IPS-20b (cell line): Measurements from ENCODE around the gene KDM5C.
A peak's percentile ranks its signal among the peaks of the same experiment; 100 is the strongest.

Source experiments
- H3K27ac ChIP-seq: one replicate; pipeline ENCODE4 v1.5.1; 2013; ENCODE audit warnings: low read length
- H3K27me3 ChIP-seq: 2 replicates; pipeline ENCODE4 v1.6.1; 2013; ENCODE audit warnings: mild to moderate bottlenecking, low read length, inconsistent platforms; ENCODE audit not compliant: insufficient read depth
- H3K36me3 ChIP-seq: 2 replicates; pipeline ENCODE4 v1.6.1; 2013; ENCODE audit warnings: low read depth, mild to moderate bottlenecking, inconsistent platforms, low read length, moderate library complexity; ENCODE audit not compliant: insufficient read depth
- H3K4me1 ChIP-seq: 2 replicates; pipeline ENCODE4 v1.6.1; 2013; ENCODE audit warnings: mild to moderate bottlenecking, control low read depth, inconsistent platforms, low read length, moderate library complexity; ENCODE audit not compliant: insufficient read depth
- H3K4me3 ChIP-seq: 2 replicates; pipeline ENCODE4 v1.5.1; 2013; ENCODE audit warnings: mild to moderate bottlenecking, low read length, inconsistent platforms
- H3K9ac ChIP-seq: 2 replicates; pipeline ENCODE4 v1.6.1; 2013; ENCODE audit warnings: low read depth, mild to moderate bottlenecking, inconsistent platforms, low read length, moderate library complexity
- H3K9me3 ChIP-seq: 2 replicates; pipeline ENCODE4 v1.6.1; 2013; ENCODE audit warnings: mild to moderate bottlenecking, low read depth, low read length, inconsistent platforms; ENCODE audit not compliant: insufficient read depth

Gene KDM5C

DNA sequence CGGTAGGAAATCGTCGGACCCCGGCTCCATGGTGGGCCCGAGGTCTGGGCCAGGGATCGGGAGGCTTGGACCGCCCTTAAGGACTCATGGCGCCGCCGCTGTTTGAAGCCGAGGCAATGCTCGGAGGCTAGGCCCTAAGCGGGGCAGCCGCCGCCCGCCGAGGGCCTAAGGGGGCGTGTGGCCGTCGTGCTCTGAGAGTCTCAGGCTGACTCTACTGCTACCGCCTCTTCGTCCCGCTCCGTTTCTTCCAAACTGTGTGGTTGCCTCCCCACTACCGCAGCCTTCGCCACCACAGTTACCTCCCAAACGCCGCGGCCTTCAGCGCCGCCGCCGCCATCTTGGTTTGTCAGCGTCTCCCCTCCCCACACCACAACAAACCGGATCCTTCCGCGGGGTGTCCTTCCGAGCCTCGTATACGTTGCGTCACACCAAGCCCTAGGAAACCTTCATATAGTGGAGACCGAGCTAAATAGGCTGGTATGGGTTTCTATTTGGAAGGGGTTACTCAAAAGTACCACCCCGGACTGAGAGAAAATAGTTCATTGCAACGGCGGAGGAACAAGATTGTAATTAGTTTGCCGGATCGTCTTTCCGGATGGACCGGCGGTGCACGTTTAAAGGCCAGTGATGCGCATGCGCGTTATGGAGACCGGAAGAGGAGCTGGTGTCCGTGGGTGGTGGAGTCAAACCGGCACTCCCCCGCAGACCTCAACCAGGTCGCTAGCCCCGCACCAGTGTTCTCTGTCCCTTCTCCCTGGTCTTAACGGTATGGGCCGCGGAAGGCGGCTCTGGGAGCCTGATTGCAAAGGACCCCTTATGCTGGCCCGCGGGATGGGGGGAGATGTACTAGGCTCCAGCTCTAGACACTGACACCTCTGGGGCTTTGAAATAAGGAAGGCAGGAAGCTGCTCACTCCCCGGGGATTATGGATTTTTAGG is at the start of gene KDM5C:
Gene KDM5C, minus strand, starts transcription at position 348 of the 938 bp plus-strand sequence. Its CDS starts 318 bp downstream, at position 30.
- Histone ChIP-seq H3K9me3 (no peaks in the 10 kb centered on the region), H3K36me3 (peaks cover 13% of the 10 kb centered on the region), H3K27ac (peak within 1 kb of the TSS; percentile 99), H3K27me3 (no peaks in the 10 kb centered on the region), H3K4me1 (peaks cover 14% of the 10 kb centered on the region), H3K4me3 (peak within 1 kb of the TSS; percentile 91), H3K9ac (peak within 1 kb of the TSS; percentile 98)

DNA sequence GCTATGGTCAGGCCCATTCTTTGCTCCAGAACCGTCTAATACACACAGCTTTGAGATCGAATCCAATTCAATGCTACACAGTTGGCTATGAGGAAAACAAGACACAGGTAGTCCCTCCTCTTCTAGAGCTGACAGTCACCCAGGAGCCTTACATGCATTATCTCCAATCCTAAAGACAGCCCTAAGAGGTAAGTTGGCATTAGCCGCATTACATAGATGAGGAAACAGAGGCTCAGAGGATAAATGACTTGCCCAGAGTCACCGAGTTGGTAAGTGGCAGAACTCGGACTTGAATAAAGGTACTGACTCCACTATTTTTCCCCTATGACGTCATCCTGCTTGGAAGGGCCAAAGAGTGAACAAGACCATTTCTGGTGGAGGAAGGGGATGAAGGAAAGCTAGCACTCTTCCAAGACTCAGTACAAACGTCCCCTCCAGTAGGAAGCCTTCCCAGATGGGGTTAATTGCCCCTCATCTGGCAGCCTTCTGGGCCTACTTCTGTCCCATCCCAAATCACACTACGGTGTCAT is 47.9 kb upstream of the KDM5C start:
- Histone ChIP-seq H3K4me3 (no peak overlapping the region), H3K27ac (no peak overlapping the region), H3K36me3 (no peaks in the 10 kb centered on the region), H3K9ac (no peak overlapping the region), H3K9me3 (no peaks in the 10 kb centered on the region), H3K27me3 (no peaks in the 10 kb centered on the region), H3K4me1 (no peaks in the 10 kb centered on the region; the same call in 1 of the 2 replicates)

DNA sequence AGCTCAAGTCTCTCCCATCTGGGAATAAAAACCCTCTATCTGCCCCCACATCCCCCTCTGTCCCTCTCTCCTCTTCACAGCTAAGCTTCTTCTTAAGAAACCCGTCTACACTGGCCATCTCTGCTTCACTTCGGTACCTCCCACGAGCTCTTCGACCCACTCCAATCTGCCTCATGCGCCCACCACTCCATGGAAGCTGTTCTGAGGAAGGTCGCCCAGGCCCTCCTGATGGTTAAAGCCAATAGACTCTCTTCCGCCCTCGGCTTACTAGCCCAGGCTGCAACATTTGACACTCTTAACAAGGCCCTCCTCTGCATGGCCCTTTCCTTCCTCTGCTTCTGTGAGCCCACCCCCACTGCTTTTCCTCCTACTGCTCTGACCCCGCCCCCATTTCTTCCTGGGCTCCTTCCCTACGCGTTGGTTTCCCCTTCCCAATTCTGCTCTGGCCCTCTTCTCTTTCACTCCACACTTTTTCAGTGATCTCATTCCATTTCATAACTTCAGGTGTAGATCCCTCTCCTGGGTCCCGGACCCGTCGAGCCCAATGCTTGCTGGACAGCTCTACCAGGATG is 44.6 kb upstream of the KDM5C start:
- Histone ChIP-seq H3K9ac (no peak overlapping the region), H3K36me3 (no peaks in the 10 kb centered on the region), H3K27me3 (no peaks in the 10 kb centered on the region), H3K4me3 (no peak overlapping the region), H3K4me1 (no peaks in the 10 kb centered on the region; the same call in 1 of the 2 replicates), H3K27ac (no peak overlapping the region), H3K9me3 (no peaks in the 10 kb centered on the region)

DNA sequence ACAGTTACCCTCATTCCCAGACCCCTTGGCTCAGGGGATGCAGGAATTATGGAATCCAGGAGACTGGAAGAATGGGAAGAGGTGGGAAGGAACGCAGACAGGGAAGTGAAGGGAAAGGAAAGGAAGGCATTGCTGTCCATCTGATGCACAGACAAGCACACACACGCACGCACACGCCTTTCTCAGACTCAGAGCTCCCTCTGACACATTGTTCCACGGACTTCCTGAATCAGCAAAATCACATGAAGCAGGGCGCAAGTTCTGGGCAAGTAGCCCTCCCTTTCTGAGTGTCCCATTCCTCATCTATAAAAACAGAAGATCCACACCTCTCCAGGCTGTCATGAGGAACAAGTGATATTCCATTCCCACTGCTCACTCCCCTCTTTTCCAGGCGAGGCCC is 43.2 kb upstream of the KDM5C start:
- no peak overlapping the region for H3K27ac ChIP-seq
- H3K4me3 ChIP-seq = no peak overlapping the region
- H3K27me3 ChIP-seq = no peaks in the 10 kb centered on the region
- H3K36me3 ChIP-seq = no peaks in the 10 kb centered on the region
- no peaks in the 10 kb centered on the region; the same call in none of the 2 replicates for H3K4me1 ChIP-seq
- H3K9ac ChIP-seq = no peak overlapping the region
- no peaks in the 10 kb centered on the region for H3K9me3 ChIP-seq

DNA sequence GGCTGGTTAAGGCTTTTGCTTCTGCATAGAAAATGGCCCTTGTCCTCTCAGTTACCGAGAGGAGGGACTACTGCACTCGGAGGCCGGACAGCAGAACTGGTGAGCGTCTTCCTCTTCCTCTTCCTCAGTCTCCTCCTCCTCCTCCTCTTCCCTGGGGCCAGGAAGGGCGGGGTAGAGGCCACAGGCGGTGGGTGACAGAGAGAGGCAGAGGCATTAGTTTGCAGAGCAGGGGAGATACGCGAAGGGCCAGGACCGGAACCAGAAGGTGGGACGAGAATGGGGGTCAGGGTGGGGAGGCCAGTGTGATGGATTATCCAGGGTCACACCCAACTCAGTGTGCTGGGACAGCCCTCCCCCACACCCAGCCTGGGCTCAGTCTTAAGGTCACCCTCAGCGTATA is 41.9 kb upstream of the KDM5C start:
- Histone ChIP-seq H3K27ac (no peak overlapping the region), H3K9me3 (no peaks in the 10 kb centered on the region), H3K4me1 (no peaks in the 10 kb centered on the region; the same call in none of the 2 replicates), H3K27me3 (no peaks in the 10 kb centered on the region), H3K4me3 (no peak overlapping the region), H3K36me3 (no peaks in the 10 kb centered on the region), H3K9ac (no peak overlapping the region)

DNA sequence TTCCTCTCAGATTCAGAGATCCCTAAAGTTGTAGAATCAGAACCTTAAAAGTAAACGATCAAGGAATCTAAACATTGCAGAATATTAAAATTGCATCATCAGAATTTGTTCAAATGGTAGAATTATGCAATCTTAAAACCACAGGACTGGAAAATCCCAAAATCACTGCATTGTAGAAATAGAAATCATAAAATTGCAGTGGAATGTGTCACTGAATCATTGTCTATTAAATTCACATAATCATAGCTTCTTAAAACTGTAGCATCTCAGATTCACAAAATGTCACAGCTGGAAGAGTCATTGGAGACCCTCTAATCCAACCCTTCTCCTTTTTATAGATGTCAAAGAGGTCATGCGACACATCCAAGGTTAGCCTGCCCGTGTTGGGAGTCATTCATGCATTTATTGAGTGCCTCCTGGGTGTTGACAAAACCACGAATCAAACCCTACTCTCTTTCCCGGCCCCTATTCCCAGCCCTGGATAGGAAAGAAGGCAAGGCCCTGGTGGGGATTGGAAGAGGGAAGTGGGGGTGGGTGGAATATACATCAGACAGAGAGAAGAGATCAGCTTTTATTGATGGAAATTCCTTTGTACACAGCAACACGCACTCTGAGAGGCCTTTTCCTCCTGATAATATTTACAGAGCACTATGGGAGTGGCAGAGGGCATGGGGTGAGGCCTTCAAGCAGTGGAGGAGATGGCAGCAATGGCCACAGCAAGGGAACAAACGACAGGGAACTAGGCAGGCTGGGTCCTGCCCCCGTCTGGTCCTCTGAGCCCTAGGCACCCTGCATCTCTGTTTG is 41.0 kb upstream of the KDM5C start:
- H3K4me3 ChIP-seq = no peak overlapping the region

DNA sequence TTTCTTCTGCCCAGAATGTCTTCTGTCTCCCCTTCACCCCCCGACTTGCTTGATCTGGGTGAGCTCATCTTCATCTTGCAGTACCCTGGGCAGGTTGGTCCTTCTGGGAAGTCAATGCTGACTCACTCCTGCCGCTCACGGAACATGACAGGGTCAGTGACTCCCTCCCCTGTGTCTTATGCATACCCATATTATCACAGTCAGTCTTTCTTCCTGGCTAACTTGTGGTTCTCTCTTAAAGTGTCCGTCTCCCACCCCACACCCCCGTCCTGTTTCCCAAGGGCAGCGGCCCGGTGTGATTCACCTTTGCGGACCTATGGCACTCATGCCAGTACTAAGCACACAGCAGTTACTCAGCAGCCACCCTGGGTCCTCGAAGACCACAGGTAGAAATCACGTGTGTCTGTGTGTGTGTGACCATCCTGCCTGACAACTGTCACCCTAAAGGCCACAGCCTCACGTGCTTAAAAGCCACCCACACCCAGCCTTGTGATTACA is 38.6 kb upstream of the KDM5C start:
- Histone ChIP-seq H3K9ac (no peak overlapping the region), H3K4me3 (no peak overlapping the region), H3K27me3 (no peaks in the 10 kb centered on the region), H3K27ac (no peak overlapping the region), H3K4me1 (no peaks in the 10 kb centered on the region; the same call in 1 of the 2 replicates), H3K9me3 (no peaks in the 10 kb centered on the region), H3K36me3 (no peaks in the 10 kb centered on the region)

More for the DNA sequence above, 41.0 kb upstream of the KDM5C start:
- Histone ChIP-seq H3K9me3 (no peaks in the 10 kb centered on the region), H3K27me3 (no peaks in the 10 kb centered on the region), H3K9ac (no peak overlapping the region), H3K4me1 (no peaks in the 10 kb centered on the region; the same call in none of the 2 replicates), H3K27ac (no peak overlapping the region), H3K36me3 (no peaks in the 10 kb centered on the region)

DNA sequence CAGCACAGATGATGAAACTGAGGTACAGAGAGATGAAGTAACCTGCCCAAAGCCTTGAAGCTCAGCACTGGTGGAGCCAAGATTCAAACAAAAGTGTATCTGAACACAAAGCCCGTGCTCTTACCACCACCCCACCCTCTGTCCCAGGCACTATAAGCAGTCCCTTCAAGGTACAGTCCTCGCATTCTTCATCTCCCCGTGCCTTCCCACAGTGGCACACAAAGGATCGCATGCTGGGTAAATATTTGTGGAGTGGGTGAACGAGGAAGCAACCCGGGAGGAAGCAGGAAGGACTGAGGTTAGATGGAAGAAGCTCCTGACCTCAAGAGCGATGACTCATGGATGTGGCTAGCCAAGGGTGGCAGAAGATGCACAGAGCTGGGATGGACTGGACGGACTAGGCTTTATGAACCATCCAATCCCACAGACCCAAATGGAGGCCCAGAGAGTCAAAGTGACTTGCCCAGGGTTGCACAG is 37.9 kb upstream of the KDM5C start:
- H3K9ac ChIP-seq = no peak overlapping the region
- H3K27ac ChIP-seq = no peak overlapping the region
- no peaks in the 10 kb centered on the region; the same call in 1 of the 2 replicates for H3K4me1 ChIP-seq
- no peak overlapping the region for H3K4me3 ChIP-seq
- H3K36me3 ChIP-seq = no peaks in the 10 kb centered on the region
- no peaks in the 10 kb centered on the region for H3K27me3 ChIP-seq
- H3K9me3 ChIP-seq = no peaks in the 10 kb centered on the region

DNA sequence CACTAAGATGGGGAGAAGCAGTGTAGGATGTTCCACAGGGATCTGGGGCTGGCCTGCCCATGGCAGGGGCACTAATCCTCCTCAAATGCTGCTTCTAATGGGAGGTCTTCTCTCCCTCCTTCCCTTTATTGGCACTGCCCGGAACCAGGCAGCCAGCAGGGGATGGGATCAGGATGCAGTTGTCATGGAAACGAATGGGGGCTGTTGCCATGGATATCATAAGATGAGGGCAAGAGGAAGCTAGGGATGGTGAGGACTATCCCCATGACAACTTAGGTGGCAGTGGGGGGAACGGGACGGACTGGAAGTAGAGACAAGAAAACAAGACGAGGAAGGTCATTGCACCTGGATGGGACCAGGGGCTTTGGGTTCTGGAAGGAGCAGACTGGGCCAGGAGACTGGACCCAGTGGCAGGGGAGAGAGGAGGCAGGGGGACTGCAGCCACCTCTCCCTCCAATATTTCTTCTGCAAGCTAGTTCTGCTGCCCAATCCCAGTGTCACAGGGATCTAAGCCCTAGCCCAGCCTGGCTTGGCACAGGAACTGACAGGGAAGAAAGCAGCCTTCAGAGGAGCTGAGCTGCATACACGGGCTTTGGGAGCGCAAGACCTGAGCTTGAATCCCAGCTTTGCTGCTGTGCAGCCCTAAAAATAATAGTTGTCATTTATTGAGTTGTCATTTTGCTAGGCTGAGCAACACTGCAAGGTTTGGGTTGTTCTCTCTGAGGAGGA is 37.3 kb upstream of the KDM5C start:
- no peaks in the 10 kb centered on the region for H3K27me3 ChIP-seq
- H3K9ac ChIP-seq = no peak overlapping the region
- no peaks in the 10 kb centered on the region for H3K36me3 ChIP-seq
- H3K27ac ChIP-seq = no peak overlapping the region
- no peaks in the 10 kb centered on the region; the same call in 1 of the 2 replicates for H3K4me1 ChIP-seq
- no peak overlapping the region for H3K4me3 ChIP-seq
- H3K9me3 ChIP-seq = no peaks in the 10 kb centered on the region

DNA sequence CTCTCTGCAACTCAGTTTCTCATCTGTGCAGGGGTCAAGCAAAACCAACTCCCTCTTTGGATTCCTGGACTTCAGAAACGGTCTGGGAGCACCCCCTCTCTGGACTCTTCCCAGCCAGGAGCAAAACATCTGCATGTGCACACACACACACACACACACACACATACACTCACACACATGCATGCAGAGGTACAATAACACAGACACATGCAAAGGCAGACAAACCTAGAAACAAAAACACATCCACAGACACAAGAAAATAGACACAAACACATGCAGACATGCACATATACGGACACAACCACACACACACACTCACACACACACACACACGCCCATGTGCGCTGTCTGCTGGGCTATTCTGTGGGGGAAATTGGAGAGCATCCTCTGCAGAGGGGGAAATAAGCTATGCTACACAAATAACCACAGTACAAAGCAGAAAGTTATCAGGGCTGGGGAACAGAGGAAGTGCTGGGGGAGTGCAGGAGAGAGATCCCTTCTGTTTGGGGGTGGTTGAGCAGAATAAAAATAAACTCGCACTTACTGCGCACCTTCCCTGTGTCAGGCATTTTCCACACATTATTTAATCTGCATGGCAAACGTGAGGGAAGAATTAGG is 36.5 kb upstream of the KDM5C start:
- Histone ChIP-seq H3K9ac (no peak overlapping the region), H3K4me3 (no peak overlapping the region), H3K27me3 (no peaks in the 10 kb centered on the region), H3K27ac (no peak overlapping the region), H3K9me3 (no peaks in the 10 kb centered on the region), H3K36me3 (no peaks in the 10 kb centered on the region), H3K4me1 (no peaks in the 10 kb centered on the region; the same call in 1 of the 2 replicates)
